HCT116 (cell line): ENCODE measurements around the gene SLC15A2. TPM values are rescaled to one million over a fixed set of nuclear protein-coding genes. Genes with fewer than 3 reads are reported as not detected.

Experiments
- ATAC-seq: fragments of 200-7000 bp; cut with Tn5 transposase; 2 replicates; pipeline ENCODE4 v1.9.1; 2020; ENCODE audit warnings: mild to moderate bottlenecking, moderate library complexity
- BruUV-seq: library from RNA; stranded (reverse); fragments of 400-500 nt; replicated peaks from 2 replicates; lab custom pipeline; 2021; lab: Mats Ljungman, UMichigan
- CTCF ChIA-PET: fragments of 300-600 bp; sonication (Branson Sonifier 250); formaldehyde crosslinking; loops from one replicate; lab custom pipeline; 2021; ENCODE audit warnings: antibody characterized with exemption; lab: Charles Lee
- POLR2A ChIA-PET: fragments of 300-600, 350-600 bp; sonication (Branson Sonifier 250); formaldehyde crosslinking; loops from one replicate; lab custom pipeline; 2021; ENCODE audit warnings: antibody characterized with exemption; lab: Charles Lee
- RAD21 ChIA-PET, 2 experiments: fragments of 300-600 bp; sonication (Branson Sonifier 250); formaldehyde crosslinking; loops; one replicate each; lab custom pipeline; 2023; ENCODE audit warnings: low total read pairs in 2 of 2; ENCODE audit not compliant: uncharacterized antibody in 2 of 2, unreplicated experiment in 2 of 2, low non-redundant PET in 1 of 2; lab: Charles Lee
- DNase-seq: peaks from one replicate; pipeline ENCODE4 v3.0.0-alpha.2; 2010; ENCODE audit warnings: low read depth, low spot score
- H2AFZ ChIP-seq: fragments of 200-600 bp; shearing (Covaris generic), sonication (generic); 2 replicates; pipeline ENCODE4 v1.6.1; 2017; ENCODE audit warnings: low read depth, mixed run types, mixed read lengths, antibody characterized with exemption, low read length; ENCODE audit not compliant: poor library complexity, severe bottlenecking
- H3K27ac ChIP-seq: 2 replicates; pipeline ENCODE4 v1.5.1; 2012; ENCODE audit warnings: low read depth, low read length
- H3K27me3 ChIP-seq: fragments of 200-600 bp; sonication (generic); 2 replicates; pipeline ENCODE4 v1.6.1; 2016; ENCODE audit warnings: mixed run types, low read length, mixed read lengths; ENCODE audit not compliant: insufficient read depth
- H3K36me3 ChIP-seq, 2 experiments: fragments of 200-500 bp in 1 of 2; fragments of 200-600 bp in 1 of 2; sonication (Bioruptor generic) in 1 of 2; sonication (generic) in 1 of 2; 2 replicates each; pipeline versions ENCODE4 v1.5.1 to v1.6.1; 2014 to 2016; ENCODE audit warnings: low read length in 2 of 2, inconsistent platforms in 1 of 2, mixed read lengths in 1 of 2, mixed run types in 1 of 2; ENCODE audit not compliant: insufficient read depth in 2 of 2, control insufficient read depth in 1 of 2
- H3K4me1 ChIP-seq, 2 experiments: fragments of 200-600 bp in 1 of 2; sonication (generic) in 1 of 2; 2 replicates each; pipeline versions ENCODE4 v1.5.1 to v1.6.1; 2012 to 2017; ENCODE audit warnings: low read length in 2 of 2, inconsistent platforms in 1 of 2, mild to moderate bottlenecking in 1 of 2, mixed read lengths in 1 of 2, mixed run types in 1 of 2, moderate library complexity in 1 of 2; ENCODE audit not compliant: insufficient read depth in 2 of 2, control insufficient read depth in 1 of 2
- H3K4me2 ChIP-seq: fragments of 200-600 bp; sonication (generic); 2 replicates; pipeline ENCODE4 v1.6.1; 2017; ENCODE audit warnings: mixed run types, low read length, mixed read lengths
- H3K4me3 ChIP-seq, 2 experiments: fragments of 200-600 bp in 1 of 2; sonication (generic) in 1 of 2; replicated peaks in 1 of 2; 2 replicates each; pipeline ENCODE4 v1.5.1; 2011 to 2016; ENCODE audit warnings: low read length in 2 of 2, control low read depth in 1 of 2, low read depth in 1 of 2, mild to moderate bottlenecking in 1 of 2, mixed read lengths in 1 of 2, mixed run types in 1 of 2
- H3K79me2 ChIP-seq: fragments of 200-600 bp; sonication (generic); 2 replicates; pipeline ENCODE4 v1.6.1; 2017; ENCODE audit warnings: mild to moderate bottlenecking, mixed run types, low read length, moderate library complexity, mixed read lengths; ENCODE audit not compliant: insufficient read depth
- H3K9ac ChIP-seq: fragments of 200-600 bp; sonication (generic); 2 replicates; pipeline ENCODE4 v1.6.1; 2016; ENCODE audit warnings: low read length, mixed read lengths
- H3K9me2 ChIP-seq: fragments of 200-600 bp; sonication (generic), shearing (Covaris generic); 2 replicates; pipeline ENCODE4 v1.6.1; 2017; ENCODE audit warnings: mixed run types, mild to moderate bottlenecking, moderate library complexity; ENCODE audit not compliant: insufficient read depth
- H3K9me3 ChIP-seq, 2 experiments: fragments of 200-500 bp in 1 of 2; fragments of 200-600 bp in 1 of 2; sonication (Bioruptor generic) in 1 of 2; sonication (generic) in 1 of 2; 2 replicates each; pipeline ENCODE4 v1.6.1; 2014 to 2017; ENCODE audit warnings: low read length in 2 of 2, mixed read lengths in 2 of 2, inconsistent platforms in 1 of 2, low read depth in 1 of 2, mild to moderate bottlenecking in 1 of 2, mixed run types in 1 of 2, moderate library complexity in 1 of 2; ENCODE audit not compliant: control insufficient read depth in 1 of 2, insufficient read depth in 1 of 2
- H4K20me1 ChIP-seq: fragments of 200-600 bp; sonication (generic), shearing (Covaris generic); 2 replicates; pipeline ENCODE4 v1.6.1; 2017; ENCODE audit warnings: mixed run types, mild to moderate bottlenecking, moderate library complexity; ENCODE audit not compliant: insufficient read depth
- CBX3 ChIP-seq: IDR thresholded peaks from 2 replicates; pipeline ENCODE4 v1.6.1; 2012; ENCODE audit warnings: low read depth
- CEBPB ChIP-seq: IDR thresholded peaks from 2 replicates; pipeline ENCODE4 v1.6.1; 2012; ENCODE audit warnings: low read depth
- EZH2 ChIP-seq: fragments of 200-600 bp; sonication (generic); IDR thresholded peaks from 2 replicates; pipeline ENCODE4 v1.6.1; 2017; ENCODE audit warnings: antibody characterized with exemption, mixed run types
- EZH2phosphoT487 ChIP-seq: fragments of 200-600 bp; IDR thresholded peaks from 2 replicates; pipeline ENCODE4 v1.6.1; 2018; ENCODE audit warnings: antibody characterized with exemption, borderline replicate concordance
- JUND ChIP-seq: IDR thresholded peaks from 2 replicates; pipeline ENCODE4 v1.6.1; 2012
- POLR2A ChIP-seq: IDR thresholded peaks from 2 replicates; pipeline ENCODE4 v1.7.0; 2011; ENCODE audit warnings: borderline replicate concordance; ENCODE audit not compliant: insufficient read depth, insufficient read length; ENCODE audit errors: extremely low read depth
- RAD21 ChIP-seq: IDR thresholded peaks from 2 replicates; pipeline ENCODE4 v1.6.1; 2012; ENCODE audit warnings: low read depth, mild to moderate bottlenecking
- REST ChIP-seq: IDR thresholded peaks from 2 replicates; pipeline ENCODE4 v1.6.1; 2012; ENCODE audit warnings: low read depth
- SIN3A ChIP-seq: IDR thresholded peaks from 2 replicates; pipeline ENCODE4 v1.6.1; 2012; ENCODE audit warnings: low read depth
- SP1 ChIP-seq: IDR thresholded peaks from 2 replicates; pipeline ENCODE4 v1.6.1; 2012; ENCODE audit warnings: low read depth
- SRF ChIP-seq: IDR thresholded peaks from 2 replicates; pipeline ENCODE4 v1.6.1; 2012; ENCODE audit warnings: low read depth
- TCF7L2 ChIP-seq: IDR thresholded peaks from 2 replicates; pipeline ENCODE4 v1.7.0; 2011; ENCODE audit warnings: borderline replicate concordance, inconsistent platforms; ENCODE audit not compliant: insufficient read depth, insufficient read length; ENCODE audit errors: extremely low read depth
- YY1 ChIP-seq: IDR thresholded peaks from 2 replicates; pipeline ENCODE4 v1.6.1; 2011; ENCODE audit warnings: low read length, low read depth, moderate library complexity, mild to moderate bottlenecking; ENCODE audit not compliant: insufficient replicate concordance; ENCODE audit errors: extremely low read depth
- ZFX ChIP-seq: fragments of 450-650 bp; IDR thresholded peaks from 2 replicates; pipeline ENCODE4 v1.6.1; 2017
- ZNF274 ChIP-seq: fragments of 200-500 bp; sonication (Bioruptor generic); IDR thresholded peaks from 2 replicates; pipeline ENCODE4 v1.6.1; 2014; ENCODE audit warnings: mild to moderate bottlenecking, low read depth, low read length, inconsistent platforms
- intact Hi-C: fragments of 100-400 bp; cut with micrococcal nuclease; formaldehyde crosslinking; loops from 2 replicates; pipeline ENCODE4 v1.10.0; 2022
- total RNA-seq: library from RNA; stranded (reverse); gene quantifications from one replicate; pipeline ENCODE4 v1.2.1, GENCODE V29; 2021; ENCODE audit not compliant: unreplicated experiment
- TF ChIP-seq, protein P1 (sequence below), 3 experiments: fragments of 200-600 bp in 1 of 3; sonication (generic) in 1 of 3; IDR thresholded peaks in 2 of 3; conservative IDR thresholded peaks in 1 of 3; 2 replicates each; pipeline ENCODE4 v1.5.1; 2012 to 2017; ENCODE audit warnings: low read depth in 2 of 3, low read length in 2 of 3, antibody characterized with exemption in 1 of 3, borderline replicate concordance in 1 of 3, control low read depth in 1 of 3, mild to moderate bottlenecking in 1 of 3, mixed read lengths in 1 of 3, mixed run types in 1 of 3, moderate library complexity in 1 of 3; ENCODE audit not compliant: insufficient read depth in 1 of 3
- TF ChIP-seq, protein P2 (sequence below): IDR thresholded peaks from 2 replicates; pipeline ENCODE4 v1.6.1; 2012
- TF ChIP-seq, protein P3 (sequence below): IDR thresholded peaks from 2 replicates; pipeline ENCODE4 v1.6.1; 2012

The SLC15A2 gene
- total RNA-seq, 1 experiment from 2014 or later, result 0.96 TPM

GRCh38 chr3:121895121-121895520 lies 920 bp downstream of the SLC15A2 start:
- ChIA-PET CTCF (no interaction called here), RAD21 (no interaction called here), POLR2A (no interaction called here)
- ATAC-seq (no peak), DNase-seq (no peak)
- intact Hi-C loops, result no loop called here
- H3K27me3 ChIP-seq, result no peaks in the 10 kb centered on the region
- no peak overlapping the region for H3K27ac ChIP-seq
- no peaks in the 10 kb centered on the region for H3K9me2 ChIP-seq
- H3K4me2 ChIP-seq, result no peak overlapping the region
- H3K4me3 ChIP-seq, result no peak overlapping the region
- no peak overlapping the region for H3K9ac ChIP-seq
- no TSS peak for BruUV-seq
- no peaks in the 10 kb centered on the region for H3K4me1 ChIP-seq
- H3K9me3 ChIP-seq, result no peaks in the 10 kb centered on the region
- H4K20me1 ChIP-seq, result no peaks in the 10 kb centered on the region
- TF ChIP-seq POLR2A (no peak), SIN3A (no peak), ZFX (no peak), SP1 (no peak), REST (no peak), CBX3 (no peak), CEBPB (no peak), RAD21 (no peak), EZH2 (no peak), SRF (no peak), TCF7L2 (no peak), ZNF274 (no peak), EZH2phosphoT487 (no peak), YY1 (no peak), JUND (no peak)
- TF ChIP-seq, protein P1, sequence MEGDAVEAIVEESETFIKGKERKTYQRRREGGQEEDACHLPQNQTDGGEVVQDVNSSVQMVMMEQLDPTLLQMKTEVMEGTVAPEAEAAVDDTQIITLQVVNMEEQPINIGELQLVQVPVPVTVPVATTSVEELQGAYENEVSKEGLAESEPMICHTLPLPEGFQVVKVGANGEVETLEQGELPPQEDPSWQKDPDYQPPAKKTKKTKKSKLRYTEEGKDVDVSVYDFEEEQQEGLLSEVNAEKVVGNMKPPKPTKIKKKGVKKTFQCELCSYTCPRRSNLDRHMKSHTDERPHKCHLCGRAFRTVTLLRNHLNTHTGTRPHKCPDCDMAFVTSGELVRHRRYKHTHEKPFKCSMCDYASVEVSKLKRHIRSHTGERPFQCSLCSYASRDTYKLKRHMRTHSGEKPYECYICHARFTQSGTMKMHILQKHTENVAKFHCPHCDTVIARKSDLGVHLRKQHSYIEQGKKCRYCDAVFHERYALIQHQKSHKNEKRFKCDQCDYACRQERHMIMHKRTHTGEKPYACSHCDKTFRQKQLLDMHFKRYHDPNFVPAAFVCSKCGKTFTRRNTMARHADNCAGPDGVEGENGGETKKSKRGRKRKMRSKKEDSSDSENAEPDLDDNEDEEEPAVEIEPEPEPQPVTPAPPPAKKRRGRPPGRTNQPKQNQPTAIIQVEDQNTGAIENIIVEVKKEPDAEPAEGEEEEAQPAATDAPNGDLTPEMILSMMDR (IDR thresholded peaks at IDR 0.05 in 2 of 3, conservative IDR thresholded peaks at IDR 0.05 in 1 of 3; ENCODE audit: borderline replicate concordance in 1 of 3, insufficient read depth in 1 of 3, low read depth in 2 of 3, low read length in 2 of 3), result no peak
- TF ChIP-seq, protein P2, sequence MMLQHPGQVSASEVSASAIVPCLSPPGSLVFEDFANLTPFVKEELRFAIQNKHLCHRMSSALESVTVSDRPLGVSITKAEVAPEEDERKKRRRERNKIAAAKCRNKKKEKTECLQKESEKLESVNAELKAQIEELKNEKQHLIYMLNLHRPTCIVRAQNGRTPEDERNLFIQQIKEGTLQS, result no peak
- TF ChIP-seq, protein P3, sequence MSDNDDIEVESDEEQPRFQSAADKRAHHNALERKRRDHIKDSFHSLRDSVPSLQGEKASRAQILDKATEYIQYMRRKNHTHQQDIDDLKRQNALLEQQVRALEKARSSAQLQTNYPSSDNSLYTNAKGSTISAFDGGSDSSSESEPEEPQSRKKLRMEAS, result no peak
- no peaks in the 10 kb centered on the region for H3K36me3 ChIP-seq
- H2AFZ ChIP-seq, result no peak overlapping the region
- no peaks in the 10 kb centered on the region for H3K79me2 ChIP-seq
